OCI-M1 (cell line): ENCODE measurements around the gene RASGRP4.
"Not testable (repeated sequence)": the region's sequence is repeated elsewhere in the genome, so short reads cannot be mapped to it uniquely, and the experiment has no call there.

ENCODE experiments used
- DNase-seq: peaks from one replicate; lab custom pipeline; 2025; lab: John Stamatoyannopoulos, UW

The RASGRP4 gene

GRCh38 chr19:38371081-38371480 lies 54.9 kb downstream of the RASGRP4 start:
- no peak for DNase-seq

- no peak for DNase-seq
Observed at GRCh38 chr19:38370299-38370698, 55.7 kb downstream of the RASGRP4 start.

- no peak for DNase-seq
Observed at GRCh38 chr19:38369584-38369983, 56.4 kb downstream of the RASGRP4 start.

- no peak for DNase-seq
Observed at GRCh38 chr19:38367041-38367440, 59.0 kb downstream of the RASGRP4 start.

- DNase-seq = not testable (repeated sequence)
Observed at GRCh38 chr19:38362946-38363688, 62.9 kb downstream of the RASGRP4 start.

- peak; percentile 41 for DNase-seq
Observed at GRCh38 chr19:38362076-38362945, 63.7 kb downstream of the RASGRP4 start.

GRCh38 chr19:38361633-38362075 lies 64.4 kb downstream of the RASGRP4 start:
- peak; percentile 71 for DNase-seq

- peak; percentile 58 for DNase-seq
Observed at GRCh38 chr19:38360839-38361631, 65.0 kb downstream of the RASGRP4 start.

GRCh38 chr19:38360351-38360750 lies 65.7 kb downstream of the RASGRP4 start:
- DNase-seq = no peak

- DNase-seq = no peak
Observed at GRCh38 chr19:38359242-38360021, 66.6 kb downstream of the RASGRP4 start.
